BJ (cell line): ENCODE data around the gene SCP2D1. TPM values are rescaled to one million over a fixed set of nuclear protein-coding genes. Genes with fewer than 3 reads are reported as not detected.

Source experiments
- CTCF ChIA-PET: fragments of 350-600 bp; formaldehyde crosslinking; extraction: SDS; loops from one replicate; lab custom pipeline; 2021; ENCODE audit warnings: antibody characterized with exemption, inconsistent platforms; lab: Yijun Ruan, JAX
- POLR2A ChIA-PET: fragments of 300-600 bp; sonication (Branson Sonifier 250); formaldehyde crosslinking; extraction: SDS; loops from one replicate; lab custom pipeline; 2021; ENCODE audit warnings: antibody characterized with exemption; lab: Charles Lee
- DNase-seq: peaks from one replicate; pipeline ENCODE4 v3.0.0-alpha.2; 2011; ENCODE audit warnings: low read depth
- H3K27me3 ChIP-seq: 2 replicates; pipeline ENCODE4 v1.6.0; 2011; ENCODE audit warnings: low read length; ENCODE audit not compliant: control insufficient read depth, insufficient read depth
- H3K36me3 ChIP-seq: 2 replicates; pipeline ENCODE4 v1.5.1; 2011; ENCODE audit warnings: low read length; ENCODE audit not compliant: control insufficient read depth, insufficient read depth
- H3K4me3 ChIP-seq: 2 replicates; pipeline ENCODE4 v1.5.1; 2011; ENCODE audit warnings: low read depth, mild to moderate bottlenecking, control low read depth, low read length
- polyA plus RNA-seq: library from polyadenylated mRNA; depleted of rRNA; stranded (reverse); fragments of >200 nt; gene quantifications from 2 replicates; pipeline ENCODE4 v1.2.3, GENCODE V29; 2011
- TF ChIP-seq, protein P1 (sequence below): IDR thresholded peaks from 2 replicates; pipeline ENCODE4 v1.5.1; 2011; ENCODE audit warnings: low read depth, mild to moderate bottlenecking, control low read depth, inconsistent platforms, low read length, moderate library complexity; ENCODE audit not compliant: insufficient read depth

Gene SCP2D1
- polyA plus RNA-seq, 1 experiment = not detected

GRCh38 chr20:18796282-18796833 is 17.2 kb upstream of the SCP2D1 start:
- ChIA-PET POLR2A (no interaction called here), CTCF (interaction anchor here (0.7 kb wide), 1 partner anchor 13 kb away, joined by 3 read pairs; no protein-coding TSS in a partner anchor)
- TF ChIP-seq, protein P1, sequence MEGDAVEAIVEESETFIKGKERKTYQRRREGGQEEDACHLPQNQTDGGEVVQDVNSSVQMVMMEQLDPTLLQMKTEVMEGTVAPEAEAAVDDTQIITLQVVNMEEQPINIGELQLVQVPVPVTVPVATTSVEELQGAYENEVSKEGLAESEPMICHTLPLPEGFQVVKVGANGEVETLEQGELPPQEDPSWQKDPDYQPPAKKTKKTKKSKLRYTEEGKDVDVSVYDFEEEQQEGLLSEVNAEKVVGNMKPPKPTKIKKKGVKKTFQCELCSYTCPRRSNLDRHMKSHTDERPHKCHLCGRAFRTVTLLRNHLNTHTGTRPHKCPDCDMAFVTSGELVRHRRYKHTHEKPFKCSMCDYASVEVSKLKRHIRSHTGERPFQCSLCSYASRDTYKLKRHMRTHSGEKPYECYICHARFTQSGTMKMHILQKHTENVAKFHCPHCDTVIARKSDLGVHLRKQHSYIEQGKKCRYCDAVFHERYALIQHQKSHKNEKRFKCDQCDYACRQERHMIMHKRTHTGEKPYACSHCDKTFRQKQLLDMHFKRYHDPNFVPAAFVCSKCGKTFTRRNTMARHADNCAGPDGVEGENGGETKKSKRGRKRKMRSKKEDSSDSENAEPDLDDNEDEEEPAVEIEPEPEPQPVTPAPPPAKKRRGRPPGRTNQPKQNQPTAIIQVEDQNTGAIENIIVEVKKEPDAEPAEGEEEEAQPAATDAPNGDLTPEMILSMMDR = no peak
- Histone ChIP-seq H3K4me3 (no peak overlapping the region), H3K27me3 (no peaks in the 10 kb centered on the region), H3K36me3 (no peaks in the 10 kb centered on the region)
- no peak for DNase-seq

DNA sequence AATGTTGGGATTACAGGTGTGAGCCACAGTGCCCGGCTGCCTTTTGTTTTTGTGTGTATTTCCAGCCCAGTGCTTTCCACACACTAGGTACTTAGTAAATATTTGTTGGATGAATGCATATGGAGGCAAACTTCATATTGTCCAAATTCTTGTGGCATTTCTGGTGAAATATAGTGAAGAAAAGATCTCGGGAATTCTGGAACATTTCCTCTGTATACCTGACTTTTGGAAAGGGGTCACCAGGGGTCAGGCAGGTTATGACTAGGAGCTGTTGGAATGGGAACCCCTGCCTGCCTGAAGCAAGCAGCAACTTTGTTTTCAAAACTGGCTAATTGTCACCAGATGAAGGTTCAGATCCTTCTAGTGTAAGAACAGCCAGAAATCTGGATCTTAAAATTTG is 12.1 kb upstream of the SCP2D1 start:
- POLR2A ChIA-PET = no interaction called here
- TF ChIP-seq, protein P1 = no peak

GRCh38 chr20:18802012-18802634 is 11.5 kb upstream of the SCP2D1 start:
- ChIA-PET POLR2A (no interaction called here), CTCF (no interaction called here)
- no peaks in the 10 kb centered on the region for H3K27me3 ChIP-seq
- DNase-seq = no peak
- no peaks in the 10 kb centered on the region for H3K36me3 ChIP-seq
- TF ChIP-seq, protein P1 = no peak
- H3K4me3 ChIP-seq = no peak overlapping the region

More for the DNA sequence above, 12.1 kb upstream of the SCP2D1 start:
- H3K27me3 ChIP-seq = no peaks in the 10 kb centered on the region
- H3K36me3 ChIP-seq = no peaks in the 10 kb centered on the region
- CTCF ChIA-PET = no interaction called here
- no peak overlapping the region for H3K4me3 ChIP-seq
- DNase-seq = no peak

GRCh38 chr20:18805881-18806280 is 7.7 kb upstream of the SCP2D1 start:
- H3K36me3 ChIP-seq = no peaks in the 10 kb centered on the region
- TF ChIP-seq, protein P1 = no peak
- no peak for DNase-seq
- POLR2A ChIA-PET = no interaction called here
- CTCF ChIA-PET = no interaction called here
- H3K27me3 ChIP-seq = no peaks in the 10 kb centered on the region
- H3K4me3 ChIP-seq = no peak overlapping the region

- CTCF ChIA-PET = no interaction called here
- no peaks in the 10 kb centered on the region for H3K36me3 ChIP-seq
- no peak overlapping the region for H3K4me3 ChIP-seq
- H3K27me3 ChIP-seq = no peaks in the 10 kb centered on the region
- TF ChIP-seq, protein P1 = no peak
- POLR2A ChIA-PET = no interaction called here
- DNase-seq = no peak
Measured at GRCh38 chr20:18808712-18809111, 4.9 kb upstream of the SCP2D1 start.
